KBM-7 (cell line): ENCODE data around the gene GALR1.
A peak's percentile ranks its signal among the peaks of the same experiment; 100 is the strongest.
"Not testable (repeated sequence)": the region's sequence is repeated elsewhere in the genome, so short reads cannot be mapped to it uniquely, and the experiment has no call there.

Source experiments
- DNase-seq: peaks from one replicate; pipeline ENCODE4 v3.0.0-alpha.2; 2015
- in situ Hi-C: fragments of 300-500 bp; cut with MboI; formaldehyde crosslinking; loops from 2 replicates; pipeline ENCODE4 v1.14.3; 2020; ENCODE audit warnings: low sequenced_read_pairs, low pct_unique_long_range_greater_than_20kb, mixed read lengths

GALR1 gene

GRCh38 chr18:77249569-77250500, at the start of gene GALR1:
Gene GALR1, plus strand, starts transcription at chr18:77249848. Its CDS starts 701 bp downstream, at chr18:77250549.
- DNase-seq, result no peak
- in situ Hi-C loops, result no loop called here

- in situ Hi-C loops, result no loop called here
Observed at GRCh38 chr18:77201506-77201905, 48.1 kb upstream of the GALR1 start.

GRCh38 chr18:77202329-77202728, 47.3 kb upstream of the GALR1 start:
- DNase-seq, result no peak
- in situ Hi-C loops, result no loop called here

More at GRCh38 chr18:77201506-77201905, 48.1 kb upstream of the GALR1 start:
- no peak for DNase-seq

GRCh38 chr18:77203071-77203470, 46.6 kb upstream of the GALR1 start:
- DNase-seq, result no peak
- in situ Hi-C loops, result no loop called here

- in situ Hi-C loops, result no loop called here
Observed at GRCh38 chr18:77203851-77204250, 45.8 kb upstream of the GALR1 start.

GRCh38 chr18:77205769-77206168, 43.9 kb upstream of the GALR1 start:
- in situ Hi-C loops, result no loop called here
- DNase-seq, result no peak

More at GRCh38 chr18:77203851-77204250, 45.8 kb upstream of the GALR1 start:
- no peak for DNase-seq

- no peak for DNase-seq
- in situ Hi-C loops, result no loop called here
Observed at GRCh38 chr18:77206676-77207374, 42.8 kb upstream of the GALR1 start.

- in situ Hi-C loops, result no loop called here
- peak; percentile 68 for DNase-seq
Observed at GRCh38 chr18:77207540-77207939, 42.1 kb upstream of the GALR1 start.

- peak; percentile 79 for DNase-seq
- in situ Hi-C loops, result no loop called here
Observed at GRCh38 chr18:77208964-77209363, 40.7 kb upstream of the GALR1 start.

GRCh38 chr18:77209587-77209986, 40.1 kb upstream of the GALR1 start:
- in situ Hi-C loops, result no loop called here
- DNase-seq, result no peak

- in situ Hi-C loops, result no loop called here
Observed at GRCh38 chr18:77210249-77210648, 39.4 kb upstream of the GALR1 start.

GRCh38 chr18:77218642-77219041, 31.0 kb upstream of the GALR1 start:
- in situ Hi-C loops, result no loop called here
- DNase-seq, result no peak

More at GRCh38 chr18:77210249-77210648, 39.4 kb upstream of the GALR1 start:
- DNase-seq, result no peak

GRCh38 chr18:77220726-77221125, 28.9 kb upstream of the GALR1 start:
- no peak for DNase-seq
- in situ Hi-C loops, result no loop called here

GRCh38 chr18:77222464-77222863, 27.2 kb upstream of the GALR1 start:
- DNase-seq, result no peak
- in situ Hi-C loops, result no loop called here

- no peak for DNase-seq
- in situ Hi-C loops, result no loop called here
Observed at GRCh38 chr18:77223221-77223639, 26.4 kb upstream of the GALR1 start.

- no peak for DNase-seq
- in situ Hi-C loops, result no loop called here
Observed at GRCh38 chr18:77223653-77224052, 26.0 kb upstream of the GALR1 start.

GRCh38 chr18:77230645-77231044, 19.0 kb upstream of the GALR1 start:
- in situ Hi-C loops, result no loop called here
- no peak for DNase-seq

- DNase-seq, result no peak
- in situ Hi-C loops, result no loop called here
Observed at GRCh38 chr18:77234504-77235365, 14.9 kb upstream of the GALR1 start.

- DNase-seq, in situ Hi-C loops: not testable (repeated sequence)
Observed at GRCh38 chr18:77239285-77239684, 10.4 kb upstream of the GALR1 start.
